ENCODE data around the gene GNG10. TPM values are rescaled to one million over a fixed set of nuclear protein-coding genes. Genes with fewer than 3 reads are reported as not detected.
A peak's percentile ranks its signal among the peaks of the same experiment; 100 is the strongest.

GNG10 gene
- total and polyA plus RNA-seq, 9 of the 15 experiments (the other 6 are each of a cell fraction or from before 2014, with no cell fraction given) = 13.1 to 37.8 (median 28.4) TPM

DNA sequence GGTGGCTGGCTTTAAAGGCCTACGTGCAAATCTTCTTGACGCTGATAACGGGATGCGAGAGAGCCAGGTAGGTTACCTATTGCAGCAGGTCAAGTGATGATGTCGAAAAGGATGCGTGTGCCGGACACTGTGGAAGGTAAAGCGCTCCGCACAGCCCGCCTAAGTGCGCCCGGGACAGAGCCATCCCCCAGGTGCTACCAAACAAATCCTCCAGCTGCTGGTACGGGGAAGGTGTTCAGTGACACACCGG is 30.5 kb upstream of the GNG10 start (continued):
- TF ChIP-seq, protein P1, sequence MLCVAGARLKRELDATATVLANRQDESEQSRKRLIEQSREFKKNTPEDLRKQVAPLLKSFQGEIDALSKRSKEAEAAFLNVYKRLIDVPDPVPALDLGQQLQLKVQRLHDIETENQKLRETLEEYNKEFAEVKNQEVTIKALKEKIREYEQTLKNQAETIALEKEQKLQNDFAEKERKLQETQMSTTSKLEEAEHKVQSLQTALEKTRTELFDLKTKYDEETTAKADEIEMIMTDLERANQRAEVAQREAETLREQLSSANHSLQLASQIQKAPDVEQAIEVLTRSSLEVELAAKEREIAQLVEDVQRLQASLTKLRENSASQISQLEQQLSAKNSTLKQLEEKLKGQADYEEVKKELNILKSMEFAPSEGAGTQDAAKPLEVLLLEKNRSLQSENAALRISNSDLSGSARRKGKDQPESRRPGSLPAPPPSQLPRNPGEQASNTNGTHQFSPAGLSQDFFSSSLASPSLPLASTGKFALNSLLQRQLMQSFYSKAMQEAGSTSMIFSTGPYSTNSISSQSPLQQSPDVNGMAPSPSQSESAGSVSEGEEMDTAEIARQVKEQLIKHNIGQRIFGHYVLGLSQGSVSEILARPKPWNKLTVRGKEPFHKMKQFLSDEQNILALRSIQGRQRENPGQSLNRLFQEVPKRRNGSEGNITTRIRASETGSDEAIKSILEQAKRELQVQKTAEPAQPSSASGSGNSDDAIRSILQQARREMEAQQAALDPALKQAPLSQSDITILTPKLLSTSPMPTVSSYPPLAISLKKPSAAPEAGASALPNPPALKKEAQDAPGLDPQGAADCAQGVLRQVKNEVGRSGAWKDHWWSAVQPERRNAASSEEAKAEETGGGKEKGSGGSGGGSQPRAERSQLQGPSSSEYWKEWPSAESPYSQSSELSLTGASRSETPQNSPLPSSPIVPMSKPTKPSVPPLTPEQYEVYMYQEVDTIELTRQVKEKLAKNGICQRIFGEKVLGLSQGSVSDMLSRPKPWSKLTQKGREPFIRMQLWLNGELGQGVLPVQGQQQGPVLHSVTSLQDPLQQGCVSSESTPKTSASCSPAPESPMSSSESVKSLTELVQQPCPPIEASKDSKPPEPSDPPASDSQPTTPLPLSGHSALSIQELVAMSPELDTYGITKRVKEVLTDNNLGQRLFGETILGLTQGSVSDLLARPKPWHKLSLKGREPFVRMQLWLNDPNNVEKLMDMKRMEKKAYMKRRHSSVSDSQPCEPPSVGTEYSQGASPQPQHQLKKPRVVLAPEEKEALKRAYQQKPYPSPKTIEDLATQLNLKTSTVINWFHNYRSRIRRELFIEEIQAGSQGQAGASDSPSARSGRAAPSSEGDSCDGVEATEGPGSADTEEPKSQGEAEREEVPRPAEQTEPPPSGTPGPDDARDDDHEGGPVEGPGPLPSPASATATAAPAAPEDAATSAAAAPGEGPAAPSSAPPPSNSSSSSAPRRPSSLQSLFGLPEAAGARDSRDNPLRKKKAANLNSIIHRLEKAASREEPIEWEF (CRISPR knock-in tag; IDR thresholded peaks at IDR 0.05) = no peak
- TF ChIP-seq CBFA2T3 (IDR thresholded peaks at IDR 0.05) (no peak; the same call in 1 of the 2 replicates), RBBP5 (IDR thresholded peaks at IDR 0.05; ENCODE audit: borderline replicate concordance, insufficient read depth, low read length, poor library complexity, severe bottlenecking) (no peak), FOS (IDR thresholded peaks at IDR 0.05; ENCODE audit: extremely low read depth, insufficient read length) (no peak), JUND (IDR thresholded peaks at IDR 0.05; ENCODE audit: borderline replicate concordance, low read depth, low read length) (peak; percentile 77), JUND (tag; IDR thresholded peaks at IDR 0.05; ENCODE audit: borderline replicate concordance, low read depth, low read length) (0 out of 3 replicates have a peak, but pooled peaks have one; percentile 60), FOXA1 (IDR thresholded peaks at IDR 0.05; ENCODE audit: borderline replicate concordance) (no peak), POLR2AphosphoS2 (IDR thresholded peaks at IDR 0.05; ENCODE audit: low read length) (no peak), ZNF764 (CRISPR knock-in tag; IDR thresholded peaks at IDR 0.05; ENCODE audit: low read depth) (no peak), ZNF586 (CRISPR knock-in tag; conservative IDR thresholded peaks at IDR 0.05) (no peak), KLF16 (IDR thresholded peaks at IDR 0.05) (no peak), NR1H2 (CRISPR knock-in tag; IDR thresholded peaks at IDR 0.05) (no peak), DIDO1 (tag; IDR thresholded peaks at IDR 0.05; ENCODE audit: low read depth) (peak; percentile 84), ZNF140 (CRISPR knock-in tag; IDR thresholded peaks at IDR 0.05) (no peak), ZNF23 (CRISPR knock-in tag; IDR thresholded peaks at IDR 0.05) (no peak), BMI1 (IDR thresholded peaks at IDR 0.05; ENCODE audit: low read length) (no peak), PHF20 (IDR thresholded peaks at IDR 0.05; ENCODE audit: partially characterized antibody) (peak; percentile 93), KAT7 (CRISPR knock-in tag; IDR thresholded peaks at IDR 0.05; ENCODE audit: borderline replicate concordance) (no peak; the same call in 1 of the 2 replicates)
- TF ChIP-seq, protein P2, sequence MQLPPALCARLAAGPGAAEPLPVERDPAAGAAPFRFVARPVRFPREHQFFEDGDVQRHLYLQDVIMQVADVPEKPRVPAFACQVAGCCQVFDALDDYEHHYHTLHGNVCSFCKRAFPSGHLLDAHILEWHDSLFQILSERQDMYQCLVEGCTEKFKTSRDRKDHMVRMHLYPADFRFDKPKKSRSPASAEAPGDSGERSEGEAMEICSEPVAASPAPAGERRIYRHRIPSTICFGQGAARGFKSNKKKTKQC (CRISPR knock-in tag; IDR thresholded peaks at IDR 0.05) = no peak; the same call in 1 of the 2 replicates
- TF ChIP-seq, protein P3, sequence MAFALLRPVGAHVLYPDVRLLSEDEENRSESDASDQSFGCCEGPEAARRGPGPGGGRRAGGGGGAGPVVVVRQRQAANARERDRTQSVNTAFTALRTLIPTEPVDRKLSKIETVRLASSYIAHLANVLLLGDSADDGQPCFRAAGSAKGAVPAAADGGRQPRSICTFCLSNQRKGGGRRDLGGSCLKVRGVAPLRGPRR (CRISPR knock-in tag; IDR thresholded peaks at IDR 0.05) = no peak
- TF ChIP-seq, protein P4, sequence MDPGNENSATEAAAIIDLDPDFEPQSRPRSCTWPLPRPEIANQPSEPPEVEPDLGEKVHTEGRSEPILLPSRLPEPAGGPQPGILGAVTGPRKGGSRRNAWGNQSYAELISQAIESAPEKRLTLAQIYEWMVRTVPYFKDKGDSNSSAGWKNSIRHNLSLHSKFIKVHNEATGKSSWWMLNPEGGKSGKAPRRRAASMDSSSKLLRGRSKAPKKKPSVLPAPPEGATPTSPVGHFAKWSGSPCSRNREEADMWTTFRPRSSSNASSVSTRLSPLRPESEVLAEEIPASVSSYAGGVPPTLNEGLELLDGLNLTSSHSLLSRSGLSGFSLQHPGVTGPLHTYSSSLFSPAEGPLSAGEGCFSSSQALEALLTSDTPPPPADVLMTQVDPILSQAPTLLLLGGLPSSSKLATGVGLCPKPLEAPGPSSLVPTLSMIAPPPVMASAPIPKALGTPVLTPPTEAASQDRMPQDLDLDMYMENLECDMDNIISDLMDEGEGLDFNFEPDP (CRISPR knock-in tag; IDR thresholded peaks at IDR 0.05) = no peak
- TF ChIP-seq, protein P5, sequence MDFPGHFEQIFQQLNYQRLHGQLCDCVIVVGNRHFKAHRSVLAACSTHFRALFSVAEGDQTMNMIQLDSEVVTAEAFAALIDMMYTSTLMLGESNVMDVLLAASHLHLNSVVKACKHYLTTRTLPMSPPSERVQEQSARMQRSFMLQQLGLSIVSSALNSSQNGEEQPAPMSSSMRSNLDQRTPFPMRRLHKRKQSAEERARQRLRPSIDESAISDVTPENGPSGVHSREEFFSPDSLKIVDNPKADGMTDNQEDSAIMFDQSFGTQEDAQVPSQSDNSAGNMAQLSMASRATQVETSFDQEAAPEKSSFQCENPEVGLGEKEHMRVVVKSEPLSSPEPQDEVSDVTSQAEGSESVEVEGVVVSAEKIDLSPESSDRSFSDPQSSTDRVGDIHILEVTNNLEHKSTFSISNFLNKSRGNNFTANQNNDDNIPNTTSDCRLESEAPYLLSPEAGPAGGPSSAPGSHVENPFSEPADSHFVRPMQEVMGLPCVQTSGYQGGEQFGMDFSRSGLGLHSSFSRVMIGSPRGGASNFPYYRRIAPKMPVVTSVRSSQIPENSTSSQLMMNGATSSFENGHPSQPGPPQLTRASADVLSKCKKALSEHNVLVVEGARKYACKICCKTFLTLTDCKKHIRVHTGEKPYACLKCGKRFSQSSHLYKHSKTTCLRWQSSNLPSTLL (IDR thresholded peaks at IDR 0.05) = no peak

Data from K562 (cell line).